ENCODE measurements around the gene NPAT. TPM values are rescaled to one million over a fixed set of nuclear protein-coding genes. Genes with fewer than 3 reads are reported as not detected.

Gene NPAT
- total RNA-seq, 6 donors from 2014 or later = 9.5 to 21.3 (median 12.8) TPM

DNA sequence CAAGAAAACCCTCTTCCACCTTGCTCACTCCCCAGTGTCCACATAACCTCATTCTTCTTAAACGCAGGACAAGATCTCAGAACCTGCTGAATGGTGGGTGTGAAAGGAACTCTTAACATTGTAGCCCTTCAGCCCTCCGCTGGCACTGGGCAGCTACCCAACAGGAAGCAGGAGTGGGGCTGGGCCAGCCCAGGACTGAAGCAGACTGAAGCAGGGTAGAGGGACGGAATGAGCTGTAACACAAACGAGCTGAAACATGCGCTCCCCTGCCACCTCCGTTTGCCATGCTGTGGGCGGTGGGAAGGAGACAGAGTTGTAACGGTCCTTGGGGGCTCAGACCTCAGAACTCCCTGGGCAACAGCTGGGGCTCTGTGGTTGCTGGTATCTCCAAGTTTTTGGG lies 23.6 kb downstream of the NPAT start:
- peak; percentile 41 to 56 for ATAC-seq (ENCODE audit: low FRiP score in 2 of 2)

DNA sequence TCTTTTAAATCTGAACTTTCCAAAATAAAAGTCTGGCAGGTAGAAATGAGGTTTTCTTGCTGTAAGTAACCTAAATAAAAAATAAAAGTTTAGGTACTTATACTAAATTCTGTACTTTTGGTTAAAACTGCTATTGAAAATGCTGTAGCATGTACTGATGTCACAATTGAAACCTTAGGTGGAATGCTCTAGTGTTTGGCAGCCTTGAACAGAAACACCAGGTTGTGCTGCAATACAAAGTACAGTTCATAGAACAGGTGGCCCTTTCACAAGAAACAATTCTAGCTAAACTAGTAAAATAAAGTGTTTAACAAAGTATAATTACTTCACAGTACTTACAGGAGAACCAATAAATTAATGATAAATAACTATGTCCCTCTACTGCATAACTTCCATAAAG lies 25.1 kb downstream of the NPAT start:
- no peak for TF ChIP-seq CTCF (IDR thresholded peaks at IDR 0.05)
- no peak for TF ChIP-seq EP300 (IDR thresholded peaks at IDR 0.05)
- no peak for TF ChIP-seq POLR2AphosphoS5 (IDR thresholded peaks at IDR 0.05)
- TF ChIP-seq POLR2A (IDR thresholded peaks at IDR 0.05) = no peak
- no peak overlapping the region for H3K4me3 ChIP-seq
- DNase-seq (no peak), ATAC-seq (ENCODE audit: low FRiP score in 2 of 2) (no peak)
- H3K27ac ChIP-seq = no peak overlapping the region
- H3K9me3 ChIP-seq = no peaks in the 10 kb centered on the region
- H3K27me3 ChIP-seq = no peaks in the 10 kb centered on the region
- peaks cover 9 to 18% (median 16%) of the 10 kb centered on the region in 4 donors for H3K4me1 ChIP-seq
- H3K36me3 ChIP-seq = peaks cover 0 to 42% (median 7%) of the 10 kb centered on the region in 4 donors

More for the DNA sequence above, 23.6 kb downstream of the NPAT start:
- Histone ChIP-seq H3K9me3 (no peaks in the 10 kb centered on the region), H3K27ac (peak overlapping the region in 3 of 4 donors; percentile 20 to 67 (median 39)), H3K4me3 (no peak overlapping the region), H3K36me3 (peaks cover 0 to 32% (median 5%) of the 10 kb centered on the region in 4 donors), H3K27me3 (no peaks in the 10 kb centered on the region), H3K4me1 (peaks cover 9 to 20% (median 16%) of the 10 kb centered on the region in 4 donors)
- no peak for TF ChIP-seq CTCF (IDR thresholded peaks at IDR 0.05)
- WGBS, 2 donors = 41 to 42% methylated on average over 3 to 8 of the region's 8 CpGs
- DNase-seq = peak; percentile 12 to 68

DNA sequence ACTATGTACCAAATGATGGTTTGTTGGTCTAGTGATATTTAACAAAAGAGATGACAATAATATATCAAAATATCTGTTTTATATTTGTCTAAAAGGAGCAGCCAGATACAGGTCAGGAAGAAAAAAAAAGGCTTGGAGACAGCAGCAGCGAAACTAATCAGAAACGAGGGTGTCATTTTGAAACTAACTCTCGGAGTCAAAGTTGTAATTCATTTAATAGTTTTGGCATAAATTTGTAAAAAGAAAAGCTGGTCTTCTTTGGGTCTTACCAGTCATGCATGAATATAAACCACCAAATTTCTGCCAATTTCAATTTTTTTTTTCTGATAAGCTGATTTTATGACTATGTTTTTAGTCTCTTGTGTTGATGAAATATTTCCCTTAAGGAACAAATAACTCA lies 25.5 kb downstream of the NPAT start:
- Histone ChIP-seq H3K9me3 (no peaks in the 10 kb centered on the region), H3K27me3 (no peaks in the 10 kb centered on the region), H3K27ac (no peak overlapping the region), H3K4me3 (no peak overlapping the region), H3K36me3 (peaks cover 0 to 45% (median 9%) of the 10 kb centered on the region in 4 donors), H3K4me1 (peaks cover 9 to 18% (median 16%) of the 10 kb centered on the region in 4 donors)
- ATAC-seq (ENCODE audit: low FRiP score in 2 of 2) (no peak), DNase-seq (no peak)
- TF ChIP-seq CTCF (IDR thresholded peaks at IDR 0.05) = no peak
- no peak for TF ChIP-seq POLR2A (IDR thresholded peaks at IDR 0.05)
- TF ChIP-seq EP300 (IDR thresholded peaks at IDR 0.05) = no peak
- TF ChIP-seq POLR2AphosphoS5 (IDR thresholded peaks at IDR 0.05) = no peak
- WGBS, 2 donors = 82 to 85% methylated on average over 3 of the region's 3 CpGs

DNA sequence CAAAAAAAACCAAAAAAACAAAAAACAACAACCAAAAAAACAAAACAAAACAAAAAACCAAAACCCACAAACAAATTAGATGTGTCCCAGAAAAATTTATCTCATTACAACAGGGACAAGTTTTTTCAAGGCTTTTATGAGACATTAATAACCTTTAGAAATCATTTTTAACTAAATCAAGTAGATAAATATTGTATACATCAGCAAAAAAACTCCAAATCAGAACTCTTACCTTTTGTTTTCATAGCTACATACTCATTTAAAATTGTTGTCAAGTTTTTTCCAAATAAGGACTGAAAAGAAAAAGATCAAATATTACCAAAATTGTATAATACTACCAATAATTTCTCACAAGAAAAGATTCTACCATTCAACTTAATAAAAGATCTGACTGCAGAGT lies 28.7 kb downstream of the NPAT start:
- H3K4me1 ChIP-seq = peaks cover under 1 to 5% (median 3%) of the 10 kb centered on the region in 4 donors
- ATAC-seq (ENCODE audit: low FRiP score in 2 of 2) (no peak), DNase-seq (no peak)
- H3K27me3 ChIP-seq = no peaks in the 10 kb centered on the region
- peaks cover 0 to 71% (median 15%) of the 10 kb centered on the region in 4 donors for H3K36me3 ChIP-seq
- no peak overlapping the region for H3K27ac ChIP-seq
- TF ChIP-seq CTCF (IDR thresholded peaks at IDR 0.05) (no peak), POLR2A (IDR thresholded peaks at IDR 0.05) (no peak)
- no peaks in the 10 kb centered on the region for H3K9me3 ChIP-seq
- H3K4me3 ChIP-seq = no peak overlapping the region

DNA sequence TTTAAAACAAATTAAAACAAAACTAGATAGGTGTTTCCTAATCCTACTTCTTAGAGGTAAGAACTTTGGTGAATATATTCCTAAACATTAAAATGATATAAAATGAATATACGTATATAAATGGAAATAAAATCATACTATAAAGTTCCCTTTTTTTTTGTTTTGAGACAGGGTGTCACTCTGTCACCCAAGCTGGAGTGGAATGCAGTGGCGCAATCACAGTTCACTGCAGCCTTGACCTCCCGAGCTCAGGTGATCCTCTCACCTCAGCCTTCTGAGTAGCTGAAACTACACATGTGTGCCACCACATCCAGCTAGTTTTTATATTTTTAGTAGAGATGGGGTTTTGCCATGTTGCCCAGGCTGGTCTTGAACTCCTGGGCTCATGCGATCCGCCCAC lies 44.9 kb downstream of the NPAT start:
- Histone ChIP-seq H3K36me3 (peaks cover 2 to 84% (median 24%) of the 10 kb centered on the region in 4 donors), H3K9me3 (no peaks in the 10 kb centered on the region), H3K4me1 (no peaks in the 10 kb centered on the region), H3K4me3 (no peak overlapping the region), H3K27me3 (no peaks in the 10 kb centered on the region), H3K27ac (no peak overlapping the region)
- ATAC-seq (ENCODE audit: low FRiP score in 2 of 2) (no peak), DNase-seq (no peak)
- TF ChIP-seq POLR2A (IDR thresholded peaks at IDR 0.05) = no peak
- no peak for TF ChIP-seq POLR2AphosphoS5 (IDR thresholded peaks at IDR 0.05)
- TF ChIP-seq CTCF (IDR thresholded peaks at IDR 0.05) = no peak
- TF ChIP-seq EP300 (IDR thresholded peaks at IDR 0.05) = no peak
- 75 to 94% methylated on average over 5 of the region's 5 CpGs for WGBS, 2 donors

All from upper lobe of left lung (tissue), 6 donors.